Measurements from ENCODE around the gene LEFTY1. TPM values are rescaled to one million over a fixed set of nuclear protein-coding genes. Genes with fewer than 3 reads are reported as not detected.

LEFTY1 gene
- total RNA-seq, 1 experiment from 2014 or later, result 0.64 TPM

GRCh38 chr1:225906467-225906866 is 17.5 kb upstream of the LEFTY1 start:
- Histone ChIP-seq H3K9me2 (ENCODE audit: insufficient read depth) (no peaks in the 10 kb centered on the region), H3K4me1 (ENCODE audit: control insufficient read depth in 1 of 2, insufficient read depth in 2 of 2, low read length in 2 of 2) (peaks cover 0 to 8% of the 10 kb centered on the region in 2 experiments; a peak in 3 of 4 replicates), H4K20me1 (ENCODE audit: insufficient read depth) (no peaks in the 10 kb centered on the region), H3K27me3 (ENCODE audit: insufficient read depth, low read length) (no peaks in the 10 kb centered on the region), H3K79me2 (ENCODE audit: insufficient read depth, low read length) (no peaks in the 10 kb centered on the region), H3K4me2 (ENCODE audit: low read length) (no peak overlapping the region), H3K4me3 (replicated peaks in 1 of 2; ENCODE audit: low read depth in 1 of 2, low read length in 2 of 2) (no peak overlapping the region), H3K9me3 (ENCODE audit: control insufficient read depth in 1 of 2, insufficient read depth in 1 of 2, low read depth in 1 of 2, low read length in 2 of 2) (no peaks in the 10 kb centered on the region), H3K9ac (ENCODE audit: low read length) (no peak overlapping the region), H3K36me3 (ENCODE audit: control insufficient read depth in 1 of 2, insufficient read depth in 2 of 2, low read length in 2 of 2) (no peaks in the 10 kb centered on the region), H2AFZ (ENCODE audit: low read depth, low read length, poor library complexity, severe bottlenecking) (no peak overlapping the region), H3K27ac (ENCODE audit: low read depth, low read length) (no peak overlapping the region)
- no peak for ATAC-seq
- ChIA-PET RAD21 (ENCODE audit: low non-redundant PET in 1 of 2, low total read pairs in 2 of 2, uncharacterized antibody in 2 of 2, unreplicated experiment in 2 of 2) (no interaction called here), CTCF (no interaction called here), POLR2A (no interaction called here)
- no peak for TF ChIP-seq TCF7L2 (IDR thresholded peaks at IDR 0.05; ENCODE audit: borderline replicate concordance, extremely low read depth, insufficient read depth, insufficient read length)
- no peak for TF ChIP-seq RAD21 (IDR thresholded peaks at IDR 0.05; ENCODE audit: low read depth)
- TF ChIP-seq CTCF (IDR thresholded peaks at IDR 0.05 in 2 of 3, conservative IDR thresholded peaks at IDR 0.05 in 1 of 3; ENCODE audit: borderline replicate concordance in 1 of 3, insufficient read depth in 1 of 3, low read depth in 2 of 3, low read length in 2 of 3), result no peak
- TF ChIP-seq CEBPB (IDR thresholded peaks at IDR 0.05; ENCODE audit: low read depth), result no peak
- no peak for TF ChIP-seq POLR2A (IDR thresholded peaks at IDR 0.05; ENCODE audit: borderline replicate concordance, extremely low read depth, insufficient read depth, insufficient read length)
- TF ChIP-seq MAX (IDR thresholded peaks at IDR 0.05), result no peak
- TF ChIP-seq YY1 (IDR thresholded peaks at IDR 0.05; ENCODE audit: extremely low read depth, insufficient replicate concordance, low read depth, low read length), result no peak
- TF ChIP-seq REST (IDR thresholded peaks at IDR 0.05; ENCODE audit: low read depth), result no peak
- no peak for TF ChIP-seq ZNF274 (IDR thresholded peaks at IDR 0.05; ENCODE audit: low read depth, low read length)
- BruUV-seq (replicated peaks), result no TSS peak
- intact Hi-C loops (cut with micrococcal nuclease), result no loop called here
- DNase-seq (ENCODE audit: low read depth, low spot score), result no peak

All from HCT116 (cell line).